Breast epithelium (tissue), 4 donors: ENCODE data around the gene CCDC137. TPM values are rescaled to one million over a fixed set of nuclear protein-coding genes. Genes with fewer than 3 reads are reported as not detected.

ENCODE experiments used
- DNase-seq, 2 donors: peaks; one replicate each; pipeline ENCODE4 v3.0.0-alpha.2; 2019; ENCODE audit warnings: low spot score in 2 of 2
- H3K27ac ChIP-seq, 2 donors: fragments of 200-600 bp; sonication (generic) in 1 of 2; one replicate each; pipeline ENCODE4 v1.5.1; 2016 to 2019; ENCODE audit warnings: mild to moderate bottlenecking in 1 of 2
- H3K27me3 ChIP-seq, 2 donors: fragments of 200-600 bp; sonication (generic) in 1 of 2; one replicate each; pipeline versions ENCODE4 v1.5.1 to v1.6.0; 2017 to 2019; ENCODE audit warnings: control low read depth in 1 of 2, mild to moderate bottlenecking in 1 of 2
- H3K36me3 ChIP-seq: fragments of 200-600 bp; one replicate; pipeline ENCODE4 v1.5.1; 2019
- H3K4me1 ChIP-seq, 2 donors: fragments of 200-600 bp; sonication (generic); one replicate each; pipeline ENCODE4 v1.5.1; 2016 to 2019; ENCODE audit warnings: control low read depth in 1 of 2
- H3K4me3 ChIP-seq, 3 donors: fragments of 200-600 bp; sonication (generic); 1 replicate in 2 of 3; 2 replicates in 1 of 3; pipeline ENCODE4 v1.5.1; 2016 to 2019; ENCODE audit warnings: mild to moderate bottlenecking in 3 of 3, moderate library complexity in 2 of 3
- H3K9me3 ChIP-seq, 2 donors: fragments of 200-600 bp; sonication (generic) in 1 of 2; one replicate each; pipeline ENCODE4 v1.5.1; 2016 to 2019; ENCODE audit warnings: control low read depth in 1 of 2
- CTCF ChIP-seq, 3 donors: fragments of 450-650 bp; IDR thresholded peaks; one replicate each; pipeline ENCODE4 v1.5.1; 2016 to 2017; ENCODE audit warnings: antibody characterized with exemption in 3 of 3, mild to moderate bottlenecking in 3 of 3, moderate library complexity in 3 of 3
- POLR2A ChIP-seq: fragments of 450-650 bp; IDR thresholded peaks from one replicate; pipeline ENCODE4 v1.6.1; 2016; ENCODE audit warnings: antibody characterized with exemption, mild to moderate bottlenecking, moderate library complexity
- POLR2AphosphoS5 ChIP-seq, 3 donors: sonication (generic); formaldehyde crosslinking; IDR thresholded peaks; one replicate each; pipeline ENCODE4 v1.6.1; 2017; ENCODE audit warnings: antibody characterized with exemption in 3 of 3
- intact Hi-C: fragments of 100-400 bp; cut with DNase I; formaldehyde crosslinking; loops from one replicate; pipeline ENCODE4 v1.15.1; 2023; ENCODE audit warnings: low total_unique reads
- total RNA-seq, 3 donors: library from RNA; depleted of rRNA; stranded (reverse); fragments of >200 nt; gene quantifications; one replicate each; pipeline ENCODE4 v1.1.0, GENCODE V29; 2016

The CCDC137 gene
- total RNA-seq, 3 donors from 2014 or later, result 8.6 to 14.4 (median 11.6) TPM

- H3K36me3 ChIP-seq, result no peaks in the 10 kb centered on the region
- no peak for DNase-seq
- H3K9me3 ChIP-seq, result no peaks in the 10 kb centered on the region
- no peak overlapping the region for H3K4me3 ChIP-seq
- TF ChIP-seq POLR2AphosphoS5 (IDR thresholded peaks at IDR 0.05), result no peak
- TF ChIP-seq POLR2A, result no peak
- no peak for TF ChIP-seq CTCF (IDR thresholded peaks at IDR 0.05)
- no peak overlapping the region for H3K27ac ChIP-seq
- peaks cover 0 to 7% of the 10 kb centered on the region in 2 donors for H3K4me1 ChIP-seq
- no peaks in the 10 kb centered on the region for H3K27me3 ChIP-seq
- intact Hi-C loops, result no loop called here
Observed at GRCh38 chr17:81640011-81640410, 26.5 kb upstream of the CCDC137 start.

- intact Hi-C loops, result no loop called here
- DNase-seq, result no peak
- Histone ChIP-seq H3K4me3 (no peak overlapping the region), H3K4me1 (no peaks in the 10 kb centered on the region), H3K9me3 (no peaks in the 10 kb centered on the region), H3K27ac (no peak overlapping the region), H3K36me3 (no peaks in the 10 kb centered on the region), H3K27me3 (no peaks in the 10 kb centered on the region)
- TF ChIP-seq CTCF (IDR thresholded peaks at IDR 0.05) (no peak), POLR2AphosphoS5 (IDR thresholded peaks at IDR 0.05) (no peak)
Observed at GRCh38 chr17:81641825-81642489, 24.6 kb upstream of the CCDC137 start.

- Histone ChIP-seq H3K4me1 (no peaks in the 10 kb centered on the region), H3K9me3 (peaks cover 0 to 6% of the 10 kb centered on the region in 2 donors), H3K4me3 (no peak overlapping the region), H3K27ac (no peak overlapping the region), H3K27me3 (peaks cover 3 to 20% of the 10 kb centered on the region in 2 donors), H3K36me3 (no peaks in the 10 kb centered on the region)
- intact Hi-C loops, result no loop called here
- TF ChIP-seq POLR2A, result no peak
- TF ChIP-seq CTCF (IDR thresholded peaks at IDR 0.05), result no peak
- no peak for TF ChIP-seq POLR2AphosphoS5 (IDR thresholded peaks at IDR 0.05)
- no peak for DNase-seq
Observed at GRCh38 chr17:81644496-81644895, 22.0 kb upstream of the CCDC137 start.

GRCh38 chr17:81644976-81645952, 21.3 kb upstream of the CCDC137 start:
- H3K4me3 ChIP-seq, result no peak overlapping the region
- H3K9me3 ChIP-seq, result peaks cover 0 to 6% of the 10 kb centered on the region in 2 donors
- no peaks in the 10 kb centered on the region for H3K36me3 ChIP-seq
- peaks cover 3 to 25% of the 10 kb centered on the region in 2 donors for H3K27me3 ChIP-seq
- no peaks in the 10 kb centered on the region for H3K4me1 ChIP-seq
- DNase-seq, result no peak
- intact Hi-C loops, result no loop called here
- TF ChIP-seq POLR2A (no peak), CTCF (IDR thresholded peaks at IDR 0.05) (no peak), POLR2AphosphoS5 (IDR thresholded peaks at IDR 0.05) (no peak)
- no peak overlapping the region for H3K27ac ChIP-seq
